IPS-15b (cell line): ENCODE data around the gene IFI44.

Experiments
- H3K27me3 ChIP-seq: one replicate; pipeline ENCODE4 v1.6.1; 2013; ENCODE audit warnings: low read length; ENCODE audit not compliant: control insufficient read depth, insufficient read depth
- H3K36me3 ChIP-seq: one replicate; pipeline ENCODE4 v1.6.1; 2013; ENCODE audit warnings: low read length; ENCODE audit not compliant: control insufficient read depth, insufficient read depth
- H3K4me1 ChIP-seq: one replicate; pipeline ENCODE4 v1.6.1; 2013; ENCODE audit warnings: mild to moderate bottlenecking, low read length; ENCODE audit not compliant: control insufficient read depth, insufficient read depth
- H3K4me3 ChIP-seq: one replicate; pipeline ENCODE4 v1.5.1; 2013; ENCODE audit warnings: low read depth, low read length
- H3K9ac ChIP-seq: one replicate; pipeline ENCODE4 v1.6.1; 2013; ENCODE audit warnings: low read depth, mild to moderate bottlenecking, low read length
- H3K9me3 ChIP-seq: one replicate; pipeline ENCODE4 v1.6.1; 2013; ENCODE audit warnings: mild to moderate bottlenecking, low read length; ENCODE audit not compliant: control insufficient read depth, insufficient read depth

Gene IFI44

DNA sequence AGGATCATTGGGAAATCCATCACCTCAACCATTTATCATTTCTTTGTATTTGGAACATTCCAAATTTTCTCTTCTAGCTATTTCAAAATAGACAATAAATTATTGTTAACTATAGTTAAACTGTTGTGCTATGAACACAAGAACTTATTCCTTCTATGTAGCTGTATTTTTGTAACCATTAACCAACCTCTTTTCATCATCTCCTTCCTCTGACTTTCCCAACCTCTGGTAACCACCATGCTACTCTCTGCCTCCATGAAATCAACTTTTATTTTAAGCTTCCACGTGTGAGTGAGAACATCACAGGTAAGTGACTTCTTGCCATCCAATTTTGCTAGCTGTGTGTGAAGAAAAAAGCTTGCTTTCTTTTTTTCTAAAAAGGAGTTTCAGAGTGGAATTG is 29.0 kb upstream of the IFI44 start:
- H3K9ac ChIP-seq, result no peak overlapping the region
- no peaks in the 10 kb centered on the region for H3K36me3 ChIP-seq

DNA sequence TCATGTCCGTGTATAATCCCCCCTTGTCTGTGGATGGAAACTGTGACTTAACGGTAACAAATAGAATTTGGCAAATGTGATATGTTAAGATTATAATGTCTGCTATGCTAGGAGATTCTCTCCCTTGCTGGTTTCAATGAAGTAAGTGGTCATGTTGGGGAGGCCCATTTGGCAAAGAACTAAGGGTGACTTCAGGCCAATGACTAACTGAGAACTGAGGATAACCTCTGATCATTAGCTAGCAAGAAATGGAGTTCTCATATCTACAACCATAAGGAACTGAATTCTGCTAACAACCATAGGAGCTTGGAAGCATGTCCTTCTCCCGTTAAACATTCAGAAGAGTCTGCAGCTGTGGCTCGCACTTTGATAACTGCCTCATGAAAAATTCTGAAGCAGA is 27.1 kb upstream of the IFI44 start:
- Histone ChIP-seq H3K9me3 (no peaks in the 10 kb centered on the region), H3K27me3 (no peaks in the 10 kb centered on the region), H3K9ac (no peak overlapping the region), H3K4me3 (no peak overlapping the region), H3K36me3 (no peaks in the 10 kb centered on the region), H3K4me1 (no peaks in the 10 kb centered on the region)

More for the DNA sequence above, 29.0 kb upstream of the IFI44 start:
- H3K4me1 ChIP-seq, result no peaks in the 10 kb centered on the region
- H3K27me3 ChIP-seq, result no peaks in the 10 kb centered on the region
- no peaks in the 10 kb centered on the region for H3K9me3 ChIP-seq
- H3K4me3 ChIP-seq, result no peak overlapping the region

GRCh38 chr1:78624035-78624434 is 25.6 kb upstream of the IFI44 start:
- Histone ChIP-seq H3K4me1 (no peaks in the 10 kb centered on the region), H3K9me3 (no peaks in the 10 kb centered on the region), H3K27me3 (no peaks in the 10 kb centered on the region), H3K4me3 (no peak overlapping the region), H3K36me3 (no peaks in the 10 kb centered on the region), H3K9ac (no peak overlapping the region)

GRCh38 chr1:78627321-78627720 is 22.3 kb upstream of the IFI44 start:
- H3K9ac ChIP-seq, result no peak overlapping the region
- no peaks in the 10 kb centered on the region for H3K4me1 ChIP-seq
- H3K9me3 ChIP-seq, result no peaks in the 10 kb centered on the region
- no peaks in the 10 kb centered on the region for H3K27me3 ChIP-seq
- no peaks in the 10 kb centered on the region for H3K36me3 ChIP-seq
- no peak overlapping the region for H3K4me3 ChIP-seq

GRCh38 chr1:78630600-78630999 is 19.0 kb upstream of the IFI44 start:
- no peaks in the 10 kb centered on the region for H3K4me1 ChIP-seq
- H3K9ac ChIP-seq, result no peak overlapping the region
- H3K27me3 ChIP-seq, result no peaks in the 10 kb centered on the region
- no peak overlapping the region for H3K4me3 ChIP-seq
- H3K9me3 ChIP-seq, result no peaks in the 10 kb centered on the region
- H3K36me3 ChIP-seq, result no peaks in the 10 kb centered on the region

DNA sequence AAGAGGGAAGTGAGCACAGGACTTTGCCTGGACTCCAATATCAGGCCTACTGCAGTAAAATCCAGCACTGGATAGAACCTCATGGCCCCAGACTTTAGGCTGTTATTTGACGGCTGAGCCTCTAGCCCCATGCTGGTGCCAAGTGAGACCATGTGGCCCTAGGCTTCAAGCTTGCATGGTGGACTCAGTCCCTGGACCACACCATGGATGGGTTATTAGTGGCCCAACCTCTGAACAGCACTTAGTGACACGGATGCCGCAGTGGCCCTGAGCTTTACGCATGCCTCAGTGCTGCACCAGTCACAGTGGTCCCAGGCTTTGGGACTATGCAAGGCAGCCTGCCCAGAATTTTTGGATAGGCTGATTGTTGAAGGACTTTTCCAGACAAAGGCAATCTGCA is 16.4 kb upstream of the IFI44 start:
- Histone ChIP-seq H3K4me3 (no peak overlapping the region), H3K9ac (no peak overlapping the region), H3K4me1 (no peaks in the 10 kb centered on the region), H3K9me3 (no peaks in the 10 kb centered on the region), H3K27me3 (no peaks in the 10 kb centered on the region), H3K36me3 (no peaks in the 10 kb centered on the region)

DNA sequence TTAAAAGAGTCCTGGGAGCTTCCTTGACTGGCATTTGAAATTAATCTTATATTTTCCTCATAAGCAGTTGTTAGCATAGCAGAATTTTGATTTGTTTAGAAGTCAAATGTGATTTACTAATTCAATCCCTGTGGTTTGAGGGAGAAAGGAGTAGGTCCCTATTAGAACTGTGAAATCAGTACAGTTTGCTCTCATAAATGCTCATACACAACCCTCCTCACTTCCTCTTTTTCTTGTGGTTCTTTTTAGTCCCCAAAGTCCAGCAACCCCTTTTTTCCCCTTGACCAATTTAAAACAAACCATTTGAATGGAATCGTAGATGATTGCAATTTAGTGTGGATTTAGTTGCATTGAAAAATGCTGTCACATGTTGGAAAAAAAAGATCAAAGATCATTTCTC is 9.2 kb upstream of the IFI44 start:
- H3K9ac ChIP-seq, result no peak overlapping the region
- H3K4me1 ChIP-seq, result no peaks in the 10 kb centered on the region
- no peaks in the 10 kb centered on the region for H3K36me3 ChIP-seq
- H3K9me3 ChIP-seq, result no peaks in the 10 kb centered on the region
- no peaks in the 10 kb centered on the region for H3K27me3 ChIP-seq
- no peak overlapping the region for H3K4me3 ChIP-seq

- H3K27me3 ChIP-seq, result no peaks in the 10 kb centered on the region
- H3K4me1 ChIP-seq, result no peaks in the 10 kb centered on the region
- no peaks in the 10 kb centered on the region for H3K9me3 ChIP-seq
- no peak overlapping the region for H3K4me3 ChIP-seq
- H3K36me3 ChIP-seq, result no peaks in the 10 kb centered on the region
- H3K9ac ChIP-seq, result no peak overlapping the region
Measured at GRCh38 chr1:78641558-78641957, 8.1 kb upstream of the IFI44 start.

DNA sequence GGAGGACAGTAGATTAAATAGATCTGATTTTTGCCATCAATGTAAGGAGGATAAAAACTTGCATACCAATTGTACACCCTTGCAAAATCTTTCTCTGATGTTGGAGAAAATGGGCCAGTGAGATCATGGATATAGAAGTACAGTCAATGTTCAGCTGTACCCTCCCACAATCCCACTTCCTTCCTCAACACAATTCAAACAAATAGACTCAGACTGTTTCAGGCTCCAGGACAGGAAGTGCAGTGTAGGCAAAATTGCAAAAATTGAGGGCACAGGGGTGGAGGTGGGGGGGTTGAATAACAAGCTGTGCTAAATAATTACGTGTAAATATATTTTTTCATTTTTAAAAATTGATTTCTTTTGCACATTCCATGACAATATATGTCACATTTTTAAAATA is 3.9 kb upstream of the IFI44 start:
- Histone ChIP-seq H3K9me3 (no peaks in the 10 kb centered on the region), H3K4me1 (no peaks in the 10 kb centered on the region), H3K36me3 (no peaks in the 10 kb centered on the region), H3K9ac (no peak overlapping the region), H3K27me3 (no peaks in the 10 kb centered on the region), H3K4me3 (no peak overlapping the region)

- H3K27me3 ChIP-seq, result no peaks in the 10 kb centered on the region
- H3K9me3 ChIP-seq, result no peaks in the 10 kb centered on the region
- no peaks in the 10 kb centered on the region for H3K4me1 ChIP-seq
- H3K36me3 ChIP-seq, result no peaks in the 10 kb centered on the region
- H3K9ac ChIP-seq, result no peak overlapping the region
- H3K4me3 ChIP-seq, result no peak overlapping the region
Measured at GRCh38 chr1:78647238-78647637, 2.4 kb upstream of the IFI44 start.

DNA sequence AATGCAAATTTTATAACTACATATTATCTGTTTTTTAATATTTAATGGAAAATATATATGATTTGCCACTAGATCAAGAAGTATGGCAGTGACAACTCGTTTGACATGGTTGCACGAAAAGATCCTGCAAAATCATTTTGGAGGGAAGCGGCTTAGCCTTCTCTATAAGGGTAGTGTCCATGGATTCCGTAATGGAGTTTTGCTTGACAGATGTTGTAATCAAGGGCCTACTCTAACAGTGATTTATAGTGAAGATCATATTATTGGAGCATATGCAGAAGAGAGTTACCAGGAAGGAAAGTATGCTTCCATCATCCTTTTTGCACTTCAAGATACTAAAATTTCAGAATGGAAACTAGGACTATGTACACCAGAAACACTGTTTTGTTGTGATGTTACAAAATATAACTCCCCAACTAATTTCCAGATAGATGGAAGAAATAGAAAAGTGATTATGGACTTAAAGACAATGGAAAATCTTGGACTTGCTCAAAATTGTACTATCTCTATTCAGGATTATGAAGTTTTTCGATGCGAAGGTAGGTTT is 556 bp downstream of the IFI44 start:
- Histone ChIP-seq H3K4me1 (no peaks in the 10 kb centered on the region), H3K9ac (no peak overlapping the region), H3K9me3 (no peaks in the 10 kb centered on the region), H3K27me3 (peaks cover 11% of the 10 kb centered on the region), H3K36me3 (no peaks in the 10 kb centered on the region), H3K4me3 (no peak overlapping the region)

DNA sequence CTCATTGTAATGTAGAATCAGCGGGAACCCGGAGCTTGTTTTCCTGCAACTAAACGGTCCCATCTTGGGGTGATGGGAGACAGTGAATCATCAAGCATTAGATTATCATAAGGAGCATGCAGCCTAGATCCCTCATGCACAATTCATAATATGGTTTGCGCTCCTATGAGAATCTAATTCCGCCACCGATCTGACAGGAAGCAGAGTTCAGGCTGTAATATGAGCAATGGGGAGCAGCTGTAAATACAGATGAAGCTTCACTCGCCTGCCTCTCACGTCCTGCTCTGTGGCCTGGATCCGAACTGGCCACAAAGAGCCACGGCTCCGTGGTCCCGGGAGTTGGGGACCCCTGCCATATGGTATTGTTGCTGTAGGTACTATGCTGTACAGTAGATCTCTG is 1.6 kb downstream of the IFI44 start:
- H3K36me3 ChIP-seq, result no peaks in the 10 kb centered on the region
- H3K4me1 ChIP-seq, result no peaks in the 10 kb centered on the region
- no peak overlapping the region for H3K4me3 ChIP-seq
- peaks cover 16% of the 10 kb centered on the region for H3K27me3 ChIP-seq
- no peak overlapping the region for H3K9ac ChIP-seq
- H3K9me3 ChIP-seq, result no peaks in the 10 kb centered on the region
